Measurements from ENCODE around the gene EFCAB8. TPM values are rescaled to one million over a fixed set of nuclear protein-coding genes. Genes with fewer than 3 reads are reported as not detected.

EFCAB8 gene
- total and polyA plus RNA-seq, 8 donors: 0.18 to 0.45 TPM; not detected in 6

GRCh38 chr20:33006776-33007375 lies 148.2 kb downstream of the EFCAB8 start:
- Histone ChIP-seq H3K36me3 (no peaks in the 10 kb centered on the region), H3K27me3 (peaks cover 0 to 4% (median 0%) of the 10 kb centered on the region in 3 donors), H3K4me1 (peaks cover 0 to 4% (median 0%) of the 10 kb centered on the region in 4 donors), H3K9me3 (peaks cover 0 to 7% (median 0%) of the 10 kb centered on the region in 4 donors), H3K27ac (no peak overlapping the region), H3K4me3 (no peak overlapping the region)
- DNase-seq: no peak
- intact Hi-C loops (cut with DNase I; ENCODE audit: low total_unique reads): no loop called here
- TF ChIP-seq EP300 (IDR thresholded peaks at IDR 0.05) (no peak), POLR2A (IDR thresholded peaks at IDR 0.05) (no peak), CTCF (IDR thresholded peaks at IDR 0.05) (no peak), POLR2AphosphoS5 (IDR thresholded peaks at IDR 0.05) (no peak)
- WGBS, 5 donors: 80 to 86% (median 84%) methylated on average over 7 to 8 of the region's 8 CpGs

GRCh38 chr20:33007376-33008335 lies 148.9 kb downstream of the EFCAB8 start, which contains the start of gene BPIFB2:
TSS of gene BPIFB2 (plus strand) at chr20:33007704. CDS start at chr20:33008575, 871 bp downstream.
- peaks cover 0 to 7% (median 0%) of the 10 kb centered on the region in 4 donors for H3K9me3 ChIP-seq
- no peak for TF ChIP-seq CTCF (IDR thresholded peaks at IDR 0.05)
- no peak for TF ChIP-seq POLR2AphosphoS5 (IDR thresholded peaks at IDR 0.05)
- no peak for TF ChIP-seq POLR2A (IDR thresholded peaks at IDR 0.05)

GRCh38 chr20:33008336-33009213 lies 149.9 kb downstream of the EFCAB8 start:
- peaks cover 0 to 4% (median 0%) of the 10 kb centered on the region in 4 donors for H3K4me1 ChIP-seq
- no peak for DNase-seq
- H3K9me3 ChIP-seq: peaks cover 0 to 7% (median 0%) of the 10 kb centered on the region in 4 donors
- no peak overlapping the region for H3K4me3 ChIP-seq
- 85 to 89% (median 88%) methylated on average over 21 to 23 of the region's 23 CpGs for WGBS, 5 donors
- no peak overlapping the region for H3K27ac ChIP-seq
- intact Hi-C loops (cut with DNase I; ENCODE audit: low total_unique reads): no loop called here
- no peak for TF ChIP-seq POLR2AphosphoS5 (IDR thresholded peaks at IDR 0.05)
- no peak for TF ChIP-seq CTCF (IDR thresholded peaks at IDR 0.05)
- no peak for TF ChIP-seq EP300 (IDR thresholded peaks at IDR 0.05)
- TF ChIP-seq POLR2A (IDR thresholded peaks at IDR 0.05): no peak
- no peaks in the 10 kb centered on the region for H3K36me3 ChIP-seq
- peaks cover 0 to 17% (median 0%) of the 10 kb centered on the region in 3 donors for H3K27me3 ChIP-seq

More at GRCh38 chr20:33007376-33008335, 148.9 kb downstream of the EFCAB8 start, which contains the start of gene BPIFB2:
- Histone ChIP-seq H3K27ac (no peak within 1 kb of the TSS), H3K4me3 (no peak within 1 kb of the TSS), H3K27me3 (peaks cover 0 to 8% (median 0%) of the 10 kb centered on the region in 3 donors), H3K4me1 (peaks cover 0 to 4% (median 0%) of the 10 kb centered on the region in 4 donors), H3K36me3 (no peaks in the 10 kb centered on the region)
- 71 to 86% (median 76%) methylated on average over 9 to 11 of the region's 11 CpGs for WGBS, 5 donors
- intact Hi-C loops (cut with DNase I; ENCODE audit: low total_unique reads): no loop called here
- no peak for DNase-seq

All from stomach (tissue), 9 donors.